ENCODE measurements around the gene AHCYL1.
"Not testable (repeated sequence)": the region's sequence is repeated elsewhere in the genome, so short reads cannot be mapped to it uniquely, and the experiment has no call there.

AHCYL1 gene

DNA sequence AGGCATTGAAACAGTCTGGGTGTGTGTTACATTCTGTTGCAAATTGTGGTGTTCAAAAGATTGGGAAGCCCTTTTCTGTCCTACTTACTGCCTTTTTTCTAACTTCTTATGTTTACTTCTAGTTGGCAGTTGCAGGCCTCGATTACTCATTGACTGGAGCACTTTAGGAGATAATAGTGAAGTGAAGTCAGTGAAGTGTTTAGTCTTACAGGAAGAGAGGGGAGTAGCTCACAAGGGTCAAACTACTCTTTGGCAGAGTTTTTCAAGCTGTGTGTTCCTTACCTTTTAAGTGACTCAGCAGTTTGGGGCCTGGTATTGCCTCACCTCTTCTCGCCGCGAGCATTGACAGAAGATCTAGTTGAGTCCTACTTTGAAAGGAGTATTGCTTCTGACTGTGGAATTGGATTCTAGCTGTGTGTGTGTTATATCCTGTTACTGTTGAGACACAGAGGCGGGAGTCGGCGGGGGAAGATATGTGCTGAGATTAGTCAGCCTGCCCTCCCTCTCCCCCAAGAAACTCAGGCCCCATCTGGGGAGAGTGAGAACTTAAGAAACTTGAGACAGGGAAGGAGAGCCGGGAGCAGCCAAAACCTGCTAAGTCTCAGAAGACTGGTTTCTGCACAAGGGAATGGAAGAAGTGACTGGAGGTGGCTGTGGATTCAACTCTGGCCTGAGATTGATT is 19.3 kb downstream of the AHCYL1 start:
- DNase-seq, result peak; percentile 75

DNA sequence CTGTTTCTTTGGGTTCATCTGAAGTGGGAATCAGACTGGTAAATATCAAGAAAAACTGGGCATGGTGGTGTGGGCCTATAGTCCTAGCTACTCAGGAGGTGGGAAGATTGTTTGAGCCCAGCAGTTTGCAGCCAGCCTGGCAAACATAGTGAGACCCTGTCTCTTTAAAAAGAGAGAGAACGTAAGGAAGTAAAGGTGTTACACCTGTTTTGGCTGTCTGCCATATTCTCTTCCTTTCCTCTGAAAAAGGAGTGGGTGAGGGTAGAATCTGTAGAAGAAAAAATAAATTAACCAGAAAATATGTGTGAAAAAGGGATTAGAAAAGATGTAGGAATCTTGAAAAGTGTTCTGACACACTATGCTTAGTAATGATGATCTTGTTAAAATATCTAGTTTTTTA is 20.0 kb downstream of the AHCYL1 start:
- DNase-seq, result no peak

DNA sequence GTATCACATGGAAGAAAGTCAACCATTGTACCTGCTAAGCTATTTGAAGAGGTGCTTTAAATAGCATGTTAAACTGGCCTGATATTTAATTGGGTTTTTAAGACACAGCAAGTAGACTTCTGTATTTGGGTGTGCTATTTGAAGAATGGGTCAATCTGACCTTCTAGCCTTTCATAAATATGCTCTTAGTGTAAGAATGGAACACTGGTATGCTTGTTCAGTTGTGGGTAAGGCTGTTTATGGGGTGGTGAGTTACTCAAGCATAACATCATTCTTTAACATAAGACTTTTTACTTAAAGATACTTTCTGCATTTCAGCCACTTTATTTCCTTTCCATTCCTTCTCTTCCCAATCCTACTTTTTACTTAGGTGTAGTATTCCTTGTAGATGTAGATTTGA is 21.4 kb downstream of the AHCYL1 start:
- DNase-seq, result no peak

DNA sequence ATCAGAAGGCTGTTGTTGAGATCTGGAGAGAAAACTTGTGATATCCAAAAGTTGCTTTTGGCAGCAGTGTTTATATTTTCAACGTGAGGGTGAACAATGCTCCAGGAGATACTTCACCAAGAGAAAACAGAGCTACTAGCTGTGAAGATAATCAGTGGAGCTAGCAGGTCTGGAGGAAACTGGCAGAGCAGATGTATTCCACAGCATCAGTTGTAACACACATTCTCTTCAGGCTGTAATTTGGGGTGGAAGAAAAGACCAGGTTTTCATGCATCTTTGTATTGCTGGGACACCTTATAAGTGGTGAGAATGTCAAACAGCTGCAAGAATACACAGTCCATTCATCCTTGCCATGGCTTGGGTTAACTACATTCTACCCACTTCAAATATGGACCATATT is 22.0 kb downstream of the AHCYL1 start:
- DNase-seq, result no peak

DNA sequence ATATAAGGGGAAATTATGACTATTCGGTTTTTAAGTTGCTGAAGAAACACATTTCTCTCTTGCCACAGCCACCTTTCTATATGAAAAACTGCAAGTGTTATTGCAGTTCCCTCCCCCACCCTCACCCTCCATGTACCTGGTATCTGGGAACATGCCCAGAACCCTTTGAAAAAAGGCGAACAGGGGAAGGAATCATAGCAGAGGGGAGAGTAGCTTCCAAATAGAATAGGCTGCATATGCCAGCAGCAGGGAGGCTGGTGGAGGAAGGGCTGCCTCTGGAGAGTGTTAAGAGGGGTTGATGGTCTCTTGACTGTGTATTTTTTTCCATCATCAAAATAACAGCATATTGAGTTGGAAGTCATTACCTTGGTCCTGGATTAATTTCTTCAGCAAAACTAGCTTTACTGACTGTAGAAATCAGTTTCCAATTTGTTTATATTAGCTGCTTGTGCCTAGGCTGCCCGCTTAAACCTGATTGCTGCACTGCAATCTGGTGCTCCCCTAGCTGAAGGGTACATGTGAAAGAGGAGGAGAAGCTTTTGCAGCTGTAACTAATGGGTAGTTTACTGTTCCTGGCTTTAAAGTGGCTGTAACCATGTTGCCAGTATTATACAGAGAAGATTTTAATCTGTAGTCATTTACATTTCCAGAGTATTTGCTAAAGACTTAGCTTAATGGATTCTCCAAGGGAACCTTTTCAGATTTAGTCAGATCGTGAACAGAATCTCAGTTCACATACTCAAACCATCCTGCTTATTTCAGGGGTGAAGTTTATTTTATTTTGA is 22.7 kb downstream of the AHCYL1 start:
- no peak for DNase-seq

DNA sequence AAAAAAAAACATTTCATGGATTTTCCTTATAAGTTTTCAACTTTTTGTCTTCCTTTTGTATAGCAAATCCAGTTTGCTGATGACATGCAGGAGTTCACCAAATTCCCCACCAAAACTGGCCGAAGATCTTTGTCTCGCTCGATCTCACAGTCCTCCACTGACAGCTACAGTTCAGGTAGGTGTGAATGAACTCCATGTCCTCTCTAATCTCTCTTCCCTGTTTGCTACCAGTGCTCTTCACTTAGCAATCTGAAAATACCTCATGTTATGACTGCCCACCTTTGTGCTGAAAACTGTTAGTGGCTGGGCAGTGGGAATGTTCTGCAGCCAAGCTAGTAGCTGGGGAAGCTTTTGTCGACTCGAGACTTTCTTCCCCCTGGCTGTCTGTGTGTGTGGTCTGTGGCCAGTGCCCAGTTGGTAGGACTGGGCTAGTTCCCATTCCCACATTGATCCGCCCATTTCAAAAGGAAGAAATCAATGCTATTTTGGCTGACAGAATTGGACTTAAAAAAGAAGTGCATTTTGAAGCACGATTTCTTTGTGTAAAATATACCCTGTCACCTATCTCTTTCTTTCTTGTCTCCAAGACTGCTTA is 24.5 kb downstream of the AHCYL1 start:
- no peak for DNase-seq

GRCh38 chr1:110011527-110012041 is 27.0 kb downstream of the AHCYL1 start:
- DNase-seq, result peak; percentile 32

DNA sequence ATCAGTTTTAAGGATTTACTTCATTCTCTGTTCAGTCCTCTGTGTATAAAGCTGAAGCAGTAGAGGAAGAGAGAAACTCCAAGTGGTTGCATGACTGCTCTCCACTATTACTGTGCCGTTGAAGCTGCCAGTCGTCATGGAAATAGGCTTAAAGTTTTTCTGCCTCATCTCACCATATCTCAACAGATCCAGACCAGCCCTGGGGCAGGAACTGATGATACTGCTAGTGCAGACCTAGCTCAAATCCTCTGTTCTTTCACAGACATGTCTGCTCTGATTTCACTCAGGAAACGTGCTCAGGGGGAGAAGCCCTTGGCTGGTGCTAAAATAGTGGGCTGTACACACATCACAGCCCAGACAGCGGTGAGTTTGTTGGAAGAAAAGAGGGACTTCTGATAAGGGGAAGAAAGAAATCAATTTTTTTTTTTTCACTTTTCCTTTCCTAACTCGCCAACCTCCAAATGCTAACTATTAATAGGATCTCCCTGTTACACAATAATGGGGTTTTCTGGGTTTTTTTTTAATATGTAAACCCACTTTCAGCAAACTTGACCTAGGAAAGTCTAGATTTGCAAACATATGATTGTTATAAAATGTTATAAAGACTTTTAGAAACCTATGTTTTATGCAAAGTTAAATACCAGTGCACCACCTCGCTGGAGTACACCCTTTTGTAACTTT is 27.7 kb downstream of the AHCYL1 start:
- DNase-seq, result no peak

GRCh38 chr1:110017792-110018191 is 33.2 kb downstream of the AHCYL1 start:
- no peak for DNase-seq

DNA sequence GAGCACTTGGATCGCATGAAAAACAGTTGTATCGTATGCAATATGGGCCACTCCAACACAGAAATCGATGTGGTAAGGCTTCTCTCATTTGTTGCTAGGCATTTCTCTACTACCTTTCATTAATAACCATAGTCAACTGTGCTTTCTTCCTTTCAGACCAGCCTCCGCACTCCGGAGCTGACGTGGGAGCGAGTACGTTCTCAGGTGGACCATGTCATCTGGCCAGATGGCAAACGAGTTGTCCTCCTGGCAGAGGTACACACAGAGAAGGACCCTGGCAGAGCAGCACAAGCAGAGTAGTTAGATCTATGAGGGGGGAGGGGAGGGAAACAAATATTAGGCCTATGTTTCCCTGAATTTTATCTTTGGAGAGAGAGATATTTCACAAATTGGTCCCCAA is 33.8 kb downstream of the AHCYL1 start:
- DNase-seq, result no peak

DNA sequence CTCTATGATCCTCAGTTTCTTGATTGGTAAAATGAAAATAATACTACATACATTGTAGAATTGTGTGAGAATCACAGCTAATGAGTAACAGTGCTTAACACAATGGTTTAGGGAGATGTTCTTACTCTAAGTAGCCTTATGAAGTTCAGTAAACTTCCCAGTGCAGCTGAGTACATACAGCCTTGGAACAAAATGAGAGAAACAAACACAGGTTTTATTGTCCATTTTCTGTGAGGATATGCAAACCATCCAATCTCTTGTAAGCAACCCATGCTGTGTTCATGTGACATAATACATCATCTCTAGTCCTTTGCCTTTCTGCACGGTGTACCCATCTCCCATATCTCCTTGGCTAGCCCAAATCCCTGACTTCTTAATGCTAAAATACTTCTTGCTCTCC is 35.2 kb downstream of the AHCYL1 start:
- DNase-seq, result no peak

- DNase-seq, result no peak
Observed at GRCh38 chr1:110021285-110021684, 36.7 kb downstream of the AHCYL1 start.

DNA sequence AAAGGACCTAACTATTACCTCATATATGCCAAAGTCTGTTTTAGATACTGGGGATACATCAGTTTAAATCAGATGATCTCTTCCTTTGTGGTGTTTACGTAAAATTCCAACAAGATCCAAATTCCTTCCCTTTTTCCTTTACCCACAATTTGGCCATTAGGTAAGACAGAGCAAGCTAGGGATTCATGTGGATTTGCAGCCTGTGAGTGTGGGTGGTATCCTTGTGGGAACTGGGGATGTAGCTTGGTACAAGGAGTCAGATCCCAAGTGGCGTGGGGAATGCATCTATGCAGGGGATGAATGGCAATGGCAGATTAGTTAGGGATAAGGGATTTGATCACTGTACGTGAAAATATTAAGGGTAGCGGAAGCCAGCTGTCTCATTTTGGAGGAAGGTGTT is 40.0 kb downstream of the AHCYL1 start:
- no peak for DNase-seq

DNA sequence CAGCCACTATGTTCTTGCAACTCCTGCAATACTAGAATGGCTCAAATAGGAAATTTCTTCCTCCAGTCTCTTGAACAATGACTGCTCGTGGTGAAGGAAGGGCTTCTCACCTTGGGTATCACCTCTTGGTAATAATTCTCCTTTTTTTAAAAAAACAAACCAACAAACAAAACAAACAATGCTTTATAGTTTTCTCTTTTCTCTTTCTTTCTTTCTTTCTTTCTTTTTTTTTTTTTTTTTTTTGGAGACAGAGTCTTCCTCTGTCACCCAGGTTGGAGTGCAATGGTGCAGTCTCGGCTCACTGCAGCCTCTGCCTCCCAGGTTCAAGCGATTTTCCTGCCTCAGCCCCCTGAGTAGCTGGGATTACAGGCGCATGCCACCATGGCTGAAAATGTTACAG is 46.1 kb downstream of the AHCYL1 start:
- not testable (repeated sequence) for DNase-seq

- DNase-seq, result no peak
Observed at GRCh38 chr1:110032327-110032726, 47.8 kb downstream of the AHCYL1 start.

DNA sequence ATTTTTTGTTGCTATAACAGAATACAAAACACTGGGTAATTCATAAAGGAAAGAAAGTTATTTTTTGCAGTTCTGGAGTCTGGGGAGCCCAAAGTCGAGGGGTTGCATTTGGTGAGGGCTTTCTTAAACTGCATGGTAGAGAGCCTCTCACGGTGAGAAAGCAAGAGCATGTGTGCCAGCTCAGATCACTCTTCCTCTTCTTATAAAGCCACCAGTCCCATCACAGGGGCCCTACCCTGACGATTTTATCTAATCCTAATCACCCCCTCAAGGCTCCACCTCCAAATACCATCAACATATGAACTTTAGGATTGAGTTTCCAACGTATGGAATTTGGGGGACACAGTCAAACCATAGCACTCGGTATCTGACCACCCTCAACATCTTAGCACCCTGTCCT is 48.9 kb downstream of the AHCYL1 start:
- DNase-seq, result no peak

DNA sequence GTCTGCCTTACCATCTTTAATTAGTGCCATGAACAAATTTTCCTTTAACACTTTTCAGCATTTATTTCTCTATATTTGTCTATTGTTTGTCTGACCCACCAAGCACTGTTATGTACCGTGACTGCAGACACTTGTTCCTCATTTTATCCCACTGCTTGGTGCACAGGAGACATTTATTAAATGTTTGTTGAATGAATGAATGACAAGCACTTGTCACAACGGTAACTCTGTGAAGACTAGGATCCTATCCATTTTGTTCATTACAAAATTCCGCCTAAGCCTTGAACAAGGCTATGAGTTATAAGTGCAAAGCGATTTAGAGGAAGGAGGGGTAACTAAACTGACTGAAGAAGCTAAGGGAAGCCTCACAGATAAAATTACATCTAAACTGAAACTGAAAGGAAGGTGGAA is 49.5 kb downstream of the AHCYL1 start:
- peak; percentile 54 for DNase-seq

DNA sequence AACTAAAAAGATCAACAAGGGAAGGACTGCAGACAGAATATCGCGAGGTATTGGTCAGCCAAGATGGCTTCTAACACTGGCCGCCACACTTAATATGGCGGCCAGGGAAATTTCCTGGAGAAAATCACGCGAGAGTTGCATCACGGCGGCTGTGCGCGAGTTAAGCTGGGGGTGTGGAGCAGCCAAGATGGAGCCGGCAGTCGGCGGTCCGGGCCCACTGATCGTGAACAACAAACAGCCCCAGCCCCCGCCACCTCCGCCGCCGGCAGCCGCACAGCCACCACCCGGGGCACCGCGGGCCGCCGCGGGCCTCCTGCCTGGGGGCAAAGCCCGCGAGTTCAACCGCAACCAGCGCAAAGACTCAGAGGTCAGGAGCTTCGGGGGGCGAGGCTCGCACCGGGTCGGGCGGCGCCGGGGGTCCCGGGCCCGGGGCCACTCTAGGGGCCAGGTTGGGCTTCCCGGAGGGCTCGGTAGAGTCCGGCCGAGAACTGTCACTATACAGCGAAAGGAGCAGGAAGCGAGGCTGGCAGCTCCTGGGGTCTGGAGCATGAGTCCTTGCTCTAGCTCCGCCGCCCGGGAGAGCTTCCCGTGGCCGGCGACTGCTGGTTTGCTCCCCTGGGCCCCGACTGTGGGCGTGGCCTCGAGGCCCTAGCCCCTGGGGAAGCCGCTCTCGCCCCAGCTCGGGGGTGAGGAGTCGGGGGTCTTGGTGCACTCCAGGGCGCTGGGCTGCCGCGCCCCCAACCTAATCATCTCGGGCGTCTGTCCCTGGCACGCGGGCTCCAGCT is 50.1 kb downstream of the AHCYL1 start, which contains the start of gene STRIP1:
Gene STRIP1 (plus strand): TSS at position 174 of the 785 bp plus-strand sequence. CDS start 14 bp downstream, at position 188.
- DNase-seq, result peak; percentile 94

DNA sequence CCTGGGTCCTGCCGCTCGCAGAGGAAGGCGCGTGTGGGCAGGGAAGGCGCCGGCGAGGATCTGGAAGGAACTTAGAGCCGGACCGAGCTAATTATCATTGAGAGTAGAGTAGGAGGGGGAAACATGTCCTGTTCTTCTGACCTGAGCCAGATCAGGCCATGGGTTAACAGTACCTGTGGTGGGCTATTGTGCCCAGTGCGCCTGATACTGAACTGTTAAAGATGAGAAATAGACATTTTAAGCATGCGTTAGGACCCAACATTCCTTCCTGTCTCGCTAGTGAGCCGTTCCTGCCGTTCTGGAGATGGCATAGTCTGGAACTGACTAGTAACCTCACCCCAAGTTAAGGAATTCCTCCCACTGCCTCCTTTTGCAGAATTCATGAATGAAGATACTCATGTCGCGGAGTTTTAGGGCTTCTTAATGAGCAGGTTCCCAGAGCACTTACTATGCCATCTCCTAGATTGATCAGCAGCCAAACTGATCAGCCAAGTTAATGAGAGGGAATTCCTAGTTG is 50.7 kb downstream of the AHCYL1 start:
- DNase-seq, result no peak

DNA sequence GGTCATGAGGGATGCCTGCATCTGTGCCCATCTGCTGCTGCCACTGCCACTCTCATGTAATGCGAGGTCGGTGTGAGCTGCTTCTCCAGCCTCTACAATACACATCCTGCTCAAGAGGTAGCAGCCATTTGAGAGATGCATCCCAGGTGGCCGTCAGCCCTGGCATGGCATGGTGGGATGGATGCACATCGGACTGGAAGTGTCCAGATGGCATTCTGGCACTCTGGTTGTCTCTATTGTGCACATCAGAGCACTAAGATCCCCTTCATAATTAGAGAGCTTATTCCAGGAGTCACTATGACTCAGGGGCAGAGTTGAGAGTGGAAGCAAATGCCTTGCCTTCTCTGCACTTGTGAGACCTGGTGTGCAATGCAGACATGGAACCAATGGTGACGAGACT is 53.7 kb downstream of the AHCYL1 start:
- no peak for DNase-seq

DNA sequence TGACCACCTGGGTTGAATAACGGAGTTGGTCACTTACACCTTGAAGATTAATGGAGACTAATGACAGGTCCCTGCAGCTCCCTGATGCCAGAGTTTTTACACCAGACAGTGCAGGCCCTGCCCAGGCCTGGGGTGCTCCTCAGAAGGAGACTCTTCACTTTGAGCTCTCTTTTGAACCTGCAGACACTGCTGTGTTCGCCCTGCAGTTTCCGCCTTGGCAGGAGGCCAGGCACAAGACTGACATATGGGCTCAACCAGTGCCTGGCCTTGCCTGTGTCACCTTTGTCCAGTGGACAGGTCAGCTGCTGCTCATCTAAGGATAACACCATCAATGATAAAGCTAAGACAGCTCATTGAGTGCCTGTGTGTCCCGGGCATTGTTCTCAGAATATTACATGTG is 55.1 kb downstream of the AHCYL1 start:
- DNase-seq, result no peak

GRCh38 chr1:110040548-110040947 is 56.0 kb downstream of the AHCYL1 start:
- no peak for DNase-seq

Measured in GF-D8 (cell line).